HL-60 (cell line): ENCODE results near the gene NXNL2.

Source experiments
- CTCF ChIP-seq: IDR thresholded peaks from one replicate; pipeline ENCODE4 v1.5.1; 2011; ENCODE audit warnings: low read length, control low read depth, inconsistent platforms; ENCODE audit not compliant: insufficient read depth
- GABPA ChIP-seq: IDR thresholded peaks from 2 replicates; pipeline ENCODE4 v1.6.1; 2012; ENCODE audit warnings: low read depth

- TF ChIP-seq CTCF, result no peak
- no peak for TF ChIP-seq GABPA
Measured at GRCh38 chr9:88511906-88512305, 23.1 kb upstream of the NXNL2 start.
